Stimulated activated CD4-positive, alpha-beta T cell treated with anti-CD3 and anti-CD28 coated beads, Interleukin-15, amount 100 ng/mL, for 48 hours (primary cell): ENCODE results near the gene PHOSPHO2.

Experiments
- DNase-seq, 2 donors: peaks; one replicate each; pipeline ENCODE4 v3.0.0-alpha.2; 2020; ENCODE audit warnings: low read depth in 2 of 2

The PHOSPHO2 gene, protein sequence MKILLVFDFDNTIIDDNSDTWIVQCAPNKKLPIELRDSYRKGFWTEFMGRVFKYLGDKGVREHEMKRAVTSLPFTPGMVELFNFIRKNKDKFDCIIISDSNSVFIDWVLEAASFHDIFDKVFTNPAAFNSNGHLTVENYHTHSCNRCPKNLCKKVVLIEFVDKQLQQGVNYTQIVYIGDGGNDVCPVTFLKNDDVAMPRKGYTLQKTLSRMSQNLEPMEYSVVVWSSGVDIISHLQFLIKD

GRCh38 chr2:169694113-169694893, at the start of gene PHOSPHO2, which contains the start of gene CFAP210:
Gene PHOSPHO2, plus strand, starts transcription at chr2:169694469. Its CDS starts 6,503 bp downstream, at chr2:169700972.
Gene CFAP210, minus strand, starts transcription at chr2:169694405. Its CDS starts 78 bp downstream, at chr2:169694327.
- peak; percentile 96 to 97 for DNase-seq

DNA sequence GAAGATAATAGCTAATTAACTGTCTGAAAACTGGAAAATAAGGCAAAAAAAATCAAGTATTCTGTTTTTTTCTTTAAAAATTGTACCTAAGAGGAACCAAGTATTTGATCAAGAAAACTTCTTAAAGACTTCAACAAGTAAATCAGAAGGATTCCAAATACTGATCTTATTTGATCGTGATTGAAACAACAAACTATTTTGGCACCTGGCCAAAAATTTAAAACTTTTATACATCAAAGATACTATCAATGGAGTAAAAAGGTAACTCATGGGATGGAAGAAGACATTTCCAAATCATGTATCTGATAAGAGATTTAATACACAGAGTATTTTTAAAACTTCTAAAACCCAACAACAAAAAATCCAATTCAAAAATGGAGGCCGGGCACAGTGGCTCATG, 46.8 kb upstream of the PHOSPHO2 start:
- no peak for DNase-seq

DNA sequence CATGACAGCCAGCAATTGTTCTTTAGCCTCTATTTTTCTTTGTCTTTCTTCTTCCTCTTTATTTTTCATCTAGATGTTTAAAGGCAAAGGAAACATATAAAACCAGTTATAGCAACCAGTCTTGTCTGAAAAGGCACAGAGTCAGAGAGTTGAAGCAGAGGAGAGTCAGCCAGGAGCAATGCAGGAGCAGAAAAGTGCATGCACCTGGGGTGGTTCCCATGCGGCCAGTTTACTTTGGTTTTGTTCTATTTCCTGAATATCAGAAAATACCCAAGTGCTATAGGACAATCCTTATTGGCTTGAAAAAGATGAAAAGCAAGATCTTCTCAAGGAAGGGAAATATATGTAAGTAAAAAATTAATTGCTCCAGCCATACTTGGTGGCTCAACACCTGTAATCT, 45.0 kb upstream of the PHOSPHO2 start:
- no peak for DNase-seq

- DNase-seq, result no peak
Measured at GRCh38 chr2:169653636-169654035, 40.6 kb upstream of the PHOSPHO2 start.

DNA sequence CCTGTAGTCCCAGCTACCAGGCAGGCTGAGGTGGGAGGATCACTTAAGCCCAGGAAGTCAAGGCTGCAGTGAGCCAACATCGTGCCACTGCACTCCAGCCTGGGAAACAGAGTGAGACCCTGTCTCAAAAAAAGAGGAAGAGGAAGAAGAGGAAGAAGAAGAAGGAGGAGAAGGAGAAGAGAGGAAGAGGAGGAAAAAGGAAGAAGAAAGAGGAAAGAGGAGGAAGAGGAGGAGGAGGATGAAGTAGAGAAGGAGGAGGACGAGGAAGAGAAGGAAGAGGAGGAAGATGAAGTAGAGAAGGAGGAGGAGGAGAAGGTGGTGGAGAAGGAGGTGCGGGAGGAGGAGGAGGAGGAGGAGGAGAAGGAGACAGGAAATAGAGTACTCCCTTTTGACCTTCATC, 38.1 kb upstream of the PHOSPHO2 start:
- no peak for DNase-seq

GRCh38 chr2:169658877-169659276, 35.4 kb upstream of the PHOSPHO2 start:
- DNase-seq, result no peak

- DNase-seq, result no peak
Measured at GRCh38 chr2:169659320-169659719, 34.9 kb upstream of the PHOSPHO2 start.

- no peak for DNase-seq
Measured at GRCh38 chr2:169661265-169661664, 33.0 kb upstream of the PHOSPHO2 start.

- no peak for DNase-seq
Measured at GRCh38 chr2:169662744-169663143, 31.5 kb upstream of the PHOSPHO2 start.

GRCh38 chr2:169663247-169663646, 31.0 kb upstream of the PHOSPHO2 start:
- no peak for DNase-seq

- no peak for DNase-seq
Measured at GRCh38 chr2:169664600-169664977, 29.7 kb upstream of the PHOSPHO2 start.

- DNase-seq, result no peak
Measured at GRCh38 chr2:169664978-169665930, 29.0 kb upstream of the PHOSPHO2 start.

DNA sequence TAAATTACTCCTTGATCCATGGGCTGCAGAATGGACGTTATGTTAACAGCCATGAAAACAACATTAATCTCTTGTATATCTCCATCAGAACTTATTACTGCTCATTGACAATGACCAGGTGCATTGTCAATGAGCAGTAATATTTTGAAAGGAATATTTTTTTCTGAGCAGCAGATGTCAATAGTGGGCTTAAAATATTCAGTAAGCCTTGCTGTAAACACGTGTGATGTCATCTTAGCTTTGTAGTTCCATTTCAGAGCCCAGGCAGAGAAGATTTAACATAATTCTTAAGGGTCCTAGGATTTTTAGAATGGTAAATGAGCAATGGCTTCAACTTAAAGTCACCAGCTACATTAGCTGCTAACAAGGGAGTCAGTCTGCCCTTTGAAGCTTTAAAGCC, 26.7 kb upstream of the PHOSPHO2 start:
- no peak for DNase-seq

GRCh38 chr2:169670215-169670651, 24.0 kb upstream of the PHOSPHO2 start:
- no peak for DNase-seq

GRCh38 chr2:169670937-169671336, 23.3 kb upstream of the PHOSPHO2 start:
- no peak for DNase-seq

DNA sequence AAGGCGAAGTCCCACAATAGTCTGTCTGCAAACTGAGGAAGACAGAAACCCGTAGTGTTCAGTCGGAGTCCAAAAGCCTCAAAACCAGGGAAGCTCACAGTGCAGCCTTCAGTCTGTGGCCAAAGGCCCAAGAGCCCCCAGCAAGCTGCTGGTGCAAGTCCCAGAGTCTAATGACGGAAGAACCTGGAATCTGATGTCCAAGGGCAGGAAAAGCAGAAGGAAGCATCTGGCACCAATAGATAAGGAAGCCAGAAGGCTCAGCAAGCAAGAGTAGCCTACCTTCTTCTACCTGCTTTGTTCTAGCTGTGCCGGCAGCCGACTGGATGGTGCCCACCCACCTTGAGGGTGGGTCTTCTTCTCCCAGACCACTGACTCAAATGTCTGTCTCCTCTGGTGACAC, 21.9 kb upstream of the PHOSPHO2 start:
- DNase-seq, result no peak

DNA sequence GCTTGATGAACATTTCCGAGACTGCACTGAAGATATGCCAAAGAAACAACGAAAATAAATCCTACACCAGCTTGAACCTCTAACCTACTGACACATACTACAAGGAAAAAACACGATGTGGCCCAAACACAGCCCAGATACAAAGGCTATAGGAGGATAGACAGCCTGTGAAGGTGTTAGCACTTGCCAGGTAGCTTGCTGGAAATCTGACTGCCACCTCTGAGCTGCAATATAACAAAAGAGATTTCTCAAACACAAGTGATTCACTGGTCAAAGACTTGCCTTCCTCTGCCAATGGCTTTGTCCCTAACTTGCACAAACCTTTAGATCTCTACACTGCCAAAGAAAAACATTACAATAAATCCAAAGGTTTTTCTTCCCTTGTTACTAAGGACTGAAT, 21.2 kb upstream of the PHOSPHO2 start:
- no peak for DNase-seq

DNA sequence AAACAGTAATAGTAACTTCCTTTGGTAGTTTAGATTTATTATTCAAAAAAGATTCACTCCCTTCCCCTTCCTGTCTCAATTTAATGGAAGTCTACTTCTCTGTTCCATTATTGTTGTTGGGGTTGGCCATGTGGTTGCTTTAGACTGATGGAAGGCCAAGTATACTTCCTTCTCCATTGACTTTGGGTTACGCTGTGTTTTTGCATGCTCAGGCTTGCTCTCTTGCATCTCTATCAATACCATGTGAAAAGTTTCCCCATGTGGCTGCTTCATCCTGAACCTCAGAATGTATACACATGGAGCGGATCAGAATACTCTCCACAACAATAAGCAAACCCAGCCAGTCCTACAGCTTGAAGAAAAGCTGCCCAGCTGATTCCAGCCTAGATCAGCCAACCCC, 20.3 kb upstream of the PHOSPHO2 start:
- no peak for DNase-seq

DNA sequence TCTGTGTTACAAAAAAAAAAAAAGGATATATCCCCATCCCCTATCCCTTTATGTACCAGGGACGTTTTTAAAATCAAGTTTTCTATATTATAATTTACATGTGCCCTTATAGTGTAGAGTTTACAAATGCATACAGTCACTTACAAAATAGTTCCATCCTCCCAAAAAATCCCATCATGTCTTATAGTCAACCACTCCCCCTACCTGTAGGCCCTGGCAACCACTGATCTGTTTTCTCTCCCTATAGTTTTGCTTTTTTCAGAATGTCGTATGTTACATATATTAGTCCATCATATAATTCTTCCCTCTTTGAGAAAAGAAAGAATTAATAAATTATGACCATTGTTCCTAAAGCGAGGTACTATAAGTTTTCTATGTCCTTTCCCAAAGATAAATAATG, 17.9 kb upstream of the PHOSPHO2 start:
- DNase-seq, result no peak

GRCh38 chr2:169676850-169677249, 17.4 kb upstream of the PHOSPHO2 start:
- no peak for DNase-seq

DNA sequence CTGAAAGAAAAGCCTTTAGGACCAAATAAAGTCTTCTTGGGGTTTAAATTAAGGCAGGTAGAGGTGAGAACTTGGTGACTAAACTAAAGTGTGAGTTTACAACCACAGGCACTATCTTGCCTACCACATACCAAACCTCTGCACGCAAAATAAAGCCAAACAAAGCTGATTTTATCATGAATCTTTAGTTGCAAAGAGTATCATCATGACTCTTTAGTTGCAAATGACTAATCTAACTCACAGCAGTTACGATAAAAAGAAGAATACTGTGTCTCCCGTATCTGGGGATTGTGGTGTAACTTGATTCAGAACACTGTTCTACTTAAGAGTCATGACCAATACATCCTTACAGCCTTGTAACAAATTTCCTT, 11.2 kb upstream of the PHOSPHO2 start:
- DNase-seq, result peak in 1 of 2 donors; percentile 2
